Measurements from ENCODE around the gene GGA1.
A peak's percentile ranks its signal among the peaks of the same experiment; 100 is the strongest.
"Not testable (repeated sequence)": the region's sequence is repeated elsewhere in the genome, so short reads cannot be mapped to it uniquely, and the experiment has no call there.

GGA1 gene

DNA sequence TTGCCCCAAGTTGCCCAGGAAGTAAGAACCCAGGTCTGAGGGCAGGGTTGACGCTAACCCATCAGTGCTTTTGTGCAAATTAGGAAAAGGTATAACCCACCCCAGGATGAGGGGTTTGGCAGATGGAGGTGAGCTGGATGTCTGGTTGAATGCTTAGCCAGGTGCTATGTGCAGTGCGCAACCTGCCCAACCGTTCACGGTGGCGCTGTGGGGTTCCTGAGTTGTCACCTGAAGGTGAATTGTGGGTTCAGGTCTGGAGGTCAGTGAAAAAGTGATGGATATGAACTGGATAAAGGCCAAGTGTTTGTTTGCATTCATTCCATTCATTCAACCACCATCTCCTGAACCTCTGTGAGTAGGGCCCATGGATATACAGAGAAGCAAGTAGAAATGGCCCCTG, 14.4 kb upstream of the GGA1 start:
- DNase-seq: no peak
- Histone ChIP-seq H3K27me3 (replicated peaks; ENCODE audit: control insufficient read depth, insufficient read depth, low read length, poor library complexity, severe bottlenecking) (no peaks in the 10 kb centered on the region), H3K4me1 (ENCODE audit: control insufficient read depth, insufficient read depth, low read length, poor library complexity, severe bottlenecking) (no peaks in the 10 kb centered on the region), H3K36me3 (ENCODE audit: control insufficient read depth, insufficient read depth, low read length) (no peaks in the 10 kb centered on the region), H3K9me3 (ENCODE audit: control insufficient read depth, low read length) (no peaks in the 10 kb centered on the region), H3K27ac (ENCODE audit: insufficient read depth, low read length, poor library complexity, severe bottlenecking) (no peak overlapping the region), H3K4me3 (ENCODE audit: insufficient read depth, low read depth, low read length, poor library complexity, severe bottlenecking) (no peak overlapping the region)

- H3K4me3 ChIP-seq (ENCODE audit: insufficient read depth, low read depth, low read length, poor library complexity, severe bottlenecking): no peak overlapping the region
- H3K27me3 ChIP-seq (replicated peaks; ENCODE audit: control insufficient read depth, insufficient read depth, low read length, poor library complexity, severe bottlenecking): no peaks in the 10 kb centered on the region
- no peak for DNase-seq
- H3K4me1 ChIP-seq (ENCODE audit: control insufficient read depth, insufficient read depth, low read length, poor library complexity, severe bottlenecking): no peaks in the 10 kb centered on the region
- no peak overlapping the region for H3K27ac ChIP-seq (ENCODE audit: insufficient read depth, low read length, poor library complexity, severe bottlenecking)
- H3K36me3 ChIP-seq (ENCODE audit: control insufficient read depth, insufficient read depth, low read length): no peaks in the 10 kb centered on the region
- no peaks in the 10 kb centered on the region for H3K9me3 ChIP-seq (ENCODE audit: control insufficient read depth, low read length)
These were observed 9.5 kb upstream of the GGA1 start for GRCh38 chr22:37599153-37599552.

- Histone ChIP-seq H3K9me3 (ENCODE audit: control insufficient read depth, low read length) (no peaks in the 10 kb centered on the region), H3K27ac (ENCODE audit: insufficient read depth, low read length, poor library complexity, severe bottlenecking) (no peak overlapping the region), H3K4me1 (ENCODE audit: control insufficient read depth, insufficient read depth, low read length, poor library complexity, severe bottlenecking) (peaks cover 12% of the 10 kb centered on the region), H3K4me3 (ENCODE audit: insufficient read depth, low read depth, low read length, poor library complexity, severe bottlenecking) (no peak overlapping the region), H3K36me3 (ENCODE audit: control insufficient read depth, insufficient read depth, low read length) (no peaks in the 10 kb centered on the region), H3K27me3 (replicated peaks; ENCODE audit: control insufficient read depth, insufficient read depth, low read length, poor library complexity, severe bottlenecking) (no peaks in the 10 kb centered on the region)
- no peak for DNase-seq
These were observed 7.5 kb upstream of the GGA1 start for GRCh38 chr22:37601203-37601539.

GRCh38 chr22:37601540-37602442, 6.8 kb upstream of the GGA1 start:
- no peak overlapping the region for H3K27ac ChIP-seq (ENCODE audit: insufficient read depth, low read length, poor library complexity, severe bottlenecking)
- no peaks in the 10 kb centered on the region for H3K9me3 ChIP-seq (ENCODE audit: control insufficient read depth, low read length)
- no peaks in the 10 kb centered on the region for H3K27me3 ChIP-seq (replicated peaks; ENCODE audit: control insufficient read depth, insufficient read depth, low read length, poor library complexity, severe bottlenecking)
- H3K4me3 ChIP-seq (ENCODE audit: insufficient read depth, low read depth, low read length, poor library complexity, severe bottlenecking): no peak overlapping the region
- peaks cover 13% of the 10 kb centered on the region for H3K4me1 ChIP-seq (ENCODE audit: control insufficient read depth, insufficient read depth, low read length, poor library complexity, severe bottlenecking)
- no peak for DNase-seq
- no peaks in the 10 kb centered on the region for H3K36me3 ChIP-seq (ENCODE audit: control insufficient read depth, insufficient read depth, low read length)

GRCh38 chr22:37602546-37603277, 5.9 kb upstream of the GGA1 start:
- not testable (repeated sequence) for H3K27ac ChIP-seq (ENCODE audit: insufficient read depth, low read length, poor library complexity, severe bottlenecking); H3K4me3 ChIP-seq (ENCODE audit: insufficient read depth, low read depth, low read length, poor library complexity, severe bottlenecking); H3K9me3 ChIP-seq (ENCODE audit: control insufficient read depth, low read length); H3K27me3 ChIP-seq (replicated peaks; ENCODE audit: control insufficient read depth, insufficient read depth, low read length, poor library complexity, severe bottlenecking); H3K36me3 ChIP-seq (ENCODE audit: control insufficient read depth, insufficient read depth, low read length); DNase-seq
- H3K4me1 ChIP-seq (ENCODE audit: control insufficient read depth, insufficient read depth, low read length, poor library complexity, severe bottlenecking): peaks cover 15% of the 10 kb centered on the region

DNA sequence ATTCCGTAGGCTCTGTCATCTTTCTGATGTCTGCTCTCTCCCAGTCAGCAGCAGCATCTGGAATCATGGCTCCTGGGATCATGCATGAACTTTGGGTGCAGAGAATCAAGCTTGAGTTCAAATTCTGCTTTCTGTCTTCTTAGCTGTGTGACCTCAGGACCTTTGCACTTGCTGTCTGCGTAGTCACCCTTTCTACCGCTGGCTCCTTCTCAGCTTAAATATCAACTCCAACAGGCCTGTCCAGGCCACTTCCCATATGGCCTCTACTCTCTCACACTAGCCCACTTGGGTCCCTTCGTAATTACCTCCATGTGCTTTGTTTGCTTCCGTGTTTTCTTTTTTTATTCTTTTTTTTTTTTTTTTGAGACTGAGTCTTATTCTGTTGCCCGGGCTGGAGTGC, 4.6 kb upstream of the GGA1 start:
- Histone ChIP-seq H3K4me1 (ENCODE audit: control insufficient read depth, insufficient read depth, low read length, poor library complexity, severe bottlenecking) (peaks cover 20% of the 10 kb centered on the region), H3K9me3 (ENCODE audit: control insufficient read depth, low read length) (no peaks in the 10 kb centered on the region), H3K36me3 (ENCODE audit: control insufficient read depth, insufficient read depth, low read length) (no peaks in the 10 kb centered on the region), H3K4me3 (ENCODE audit: insufficient read depth, low read depth, low read length, poor library complexity, severe bottlenecking) (no peak overlapping the region), H3K27ac (ENCODE audit: insufficient read depth, low read length, poor library complexity, severe bottlenecking) (no peak overlapping the region), H3K27me3 (replicated peaks; ENCODE audit: control insufficient read depth, insufficient read depth, low read length, poor library complexity, severe bottlenecking) (no peaks in the 10 kb centered on the region)
- DNase-seq: no peak

GRCh38 chr22:37604875-37605274, 3.8 kb upstream of the GGA1 start:
- peaks cover 28% of the 10 kb centered on the region for H3K4me1 ChIP-seq (ENCODE audit: control insufficient read depth, insufficient read depth, low read length, poor library complexity, severe bottlenecking)
- no peaks in the 10 kb centered on the region for H3K9me3 ChIP-seq (ENCODE audit: control insufficient read depth, low read length)
- H3K27ac ChIP-seq (ENCODE audit: insufficient read depth, low read length, poor library complexity, severe bottlenecking): peak overlapping the region; percentile 43
- no peak overlapping the region for H3K4me3 ChIP-seq (ENCODE audit: insufficient read depth, low read depth, low read length, poor library complexity, severe bottlenecking)
- DNase-seq: peak; percentile 50 to 62 (median 60)
- no peaks in the 10 kb centered on the region for H3K36me3 ChIP-seq (ENCODE audit: control insufficient read depth, insufficient read depth, low read length)
- no peaks in the 10 kb centered on the region for H3K27me3 ChIP-seq (replicated peaks; ENCODE audit: control insufficient read depth, insufficient read depth, low read length, poor library complexity, severe bottlenecking)

DNA sequence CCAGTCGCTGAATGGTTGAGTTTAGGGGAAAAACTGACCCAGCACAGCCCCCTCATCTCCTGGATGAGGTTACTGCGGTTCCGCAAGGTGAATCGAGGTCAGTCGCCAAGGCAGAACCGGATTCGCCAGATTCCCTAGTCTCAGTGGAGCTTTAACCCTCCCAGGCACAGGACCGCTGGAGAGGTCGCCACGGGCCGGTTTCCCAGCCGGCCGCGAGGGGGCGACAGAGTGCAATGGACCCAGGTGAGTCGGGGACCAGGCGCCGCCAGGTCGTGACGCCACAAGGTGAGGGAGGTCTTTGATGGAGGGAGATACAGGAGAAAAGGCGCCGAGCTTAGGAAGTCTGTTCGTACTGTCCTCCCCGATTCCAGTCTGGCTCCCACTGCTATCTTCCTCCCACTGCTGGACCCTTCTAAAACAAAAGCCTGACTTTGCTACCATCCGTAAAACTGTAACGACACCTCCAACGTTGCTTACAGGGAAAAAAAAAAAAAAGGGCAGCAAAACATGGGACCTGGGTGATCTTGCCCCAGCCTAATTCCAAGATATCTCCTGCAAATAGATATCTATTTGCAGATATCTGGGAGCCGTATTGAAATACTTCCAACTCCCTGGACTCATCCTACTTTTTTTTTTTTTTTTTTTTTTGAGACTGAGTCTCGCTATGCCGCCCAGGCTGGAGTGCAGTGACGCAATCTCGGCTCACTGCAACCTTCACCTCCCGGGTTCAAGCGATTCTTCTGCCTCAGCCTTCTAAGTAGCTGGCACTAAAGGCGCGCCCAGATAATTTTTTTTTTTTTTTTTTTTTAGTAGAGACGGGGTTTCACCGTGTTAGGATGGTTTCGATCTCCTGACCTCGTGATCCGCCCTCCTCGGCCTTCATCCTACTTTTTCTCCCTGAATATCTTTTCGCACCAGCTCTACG, 1.4 kb upstream of the GGA1 start:
- Histone ChIP-seq H3K27me3 (replicated peaks; ENCODE audit: control insufficient read depth, insufficient read depth, low read length, poor library complexity, severe bottlenecking) (no peaks in the 10 kb centered on the region), H3K36me3 (ENCODE audit: control insufficient read depth, insufficient read depth, low read length) (no peaks in the 10 kb centered on the region), H3K4me3 (ENCODE audit: insufficient read depth, low read depth, low read length, poor library complexity, severe bottlenecking) (peak overlapping the region; percentile 11), H3K4me1 (ENCODE audit: control insufficient read depth, insufficient read depth, low read length, poor library complexity, severe bottlenecking) (peaks cover 40% of the 10 kb centered on the region), H3K27ac (ENCODE audit: insufficient read depth, low read length, poor library complexity, severe bottlenecking) (peak overlapping the region; percentile 88), H3K9me3 (ENCODE audit: control insufficient read depth, low read length) (no peaks in the 10 kb centered on the region)
- DNase-seq: peak; percentile 70 to 89 (median 81)

DNA sequence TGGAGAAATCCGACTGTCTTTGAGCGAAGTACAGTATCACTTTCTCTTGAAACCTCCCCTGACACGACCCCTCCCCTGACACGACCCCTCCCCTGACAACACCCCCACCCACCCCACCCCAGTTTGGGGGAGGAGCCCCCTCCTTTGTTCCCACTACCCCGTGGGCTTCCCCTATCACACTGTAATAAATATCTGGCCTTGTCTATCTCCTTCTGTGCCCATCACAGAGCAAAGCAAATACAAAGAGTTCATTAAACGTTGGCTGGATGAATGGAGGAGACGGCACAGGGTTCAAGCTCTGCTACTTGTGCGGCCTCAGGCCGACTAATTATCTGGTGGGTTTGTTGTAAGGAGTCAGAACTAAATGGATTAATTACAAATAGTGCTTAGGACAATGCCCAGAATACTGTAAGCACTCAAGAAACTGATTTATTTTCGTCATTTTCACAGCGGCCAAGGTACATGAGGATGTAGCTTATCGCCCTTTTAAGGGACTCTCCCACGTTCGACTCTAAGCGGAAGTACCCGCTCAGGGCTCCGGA, 628 bp upstream of the GGA1 start:
- peaks cover 40% of the 10 kb centered on the region for H3K4me1 ChIP-seq (ENCODE audit: control insufficient read depth, insufficient read depth, low read length, poor library complexity, severe bottlenecking)
- no peaks in the 10 kb centered on the region for H3K27me3 ChIP-seq (replicated peaks; ENCODE audit: control insufficient read depth, insufficient read depth, low read length, poor library complexity, severe bottlenecking)
- H3K36me3 ChIP-seq (ENCODE audit: control insufficient read depth, insufficient read depth, low read length): no peaks in the 10 kb centered on the region
- peak in 2 of 3 donors; percentile 10 to 11 for DNase-seq
- no peak overlapping the region for H3K4me3 ChIP-seq (ENCODE audit: insufficient read depth, low read depth, low read length, poor library complexity, severe bottlenecking)
- no peaks in the 10 kb centered on the region for H3K9me3 ChIP-seq (ENCODE audit: control insufficient read depth, low read length)
- peak overlapping the region; percentile 88 for H3K27ac ChIP-seq (ENCODE audit: insufficient read depth, low read length, poor library complexity, severe bottlenecking)

All from effector memory CD4-positive, alpha-beta T cell (primary cell).